Cardiac muscle cell (in vitro differentiated cells and primary cell): ENCODE results near the gene MSRB3. TPM values are rescaled to one million over a fixed set of nuclear protein-coding genes. Genes with fewer than 3 reads are reported as not detected.
"Not testable (repeated sequence)": the region's sequence is repeated elsewhere in the genome, so short reads cannot be mapped to it uniquely, and the experiment has no call there.

Experiments
- DNase-seq, 2 donors: peaks; one replicate each; pipeline versions ENCODE4 v3.0.0 to v3.0.0-alpha.2; 2010 to 2017; ENCODE audit warnings: low read depth in 1 of 2, low spot score in 1 of 2
- H3K27ac ChIP-seq: fragments of 200-600 bp; sonication (generic); 2 replicates; pipeline ENCODE4 v1.5.1; 2016
- H3K27me3 ChIP-seq: fragments of 200-600 bp; sonication (generic); 2 replicates; pipeline ENCODE4 v1.6.0; 2016; ENCODE audit warnings: control low read depth
- H3K36me3 ChIP-seq: fragments of 200-600 bp; sonication (generic); 2 replicates; pipeline ENCODE4 v1.5.1; 2016; ENCODE audit warnings: control low read depth
- H3K4me1 ChIP-seq: fragments of 200-600 bp; sonication (generic); 2 replicates; pipeline ENCODE4 v1.8.1; 2017; ENCODE audit warnings: low read depth, mild to moderate bottlenecking, mixed run types
- H3K4me3 ChIP-seq: fragments of 200-600 bp; sonication (generic); 2 replicates; pipeline ENCODE4 v1.5.1; 2016; ENCODE audit warnings: mild to moderate bottlenecking
- H3K9me3 ChIP-seq: fragments of 200-600 bp; sonication (generic); 2 replicates; pipeline ENCODE4 v1.5.1; 2017; ENCODE audit warnings: low read depth, mild to moderate bottlenecking, control low read depth
- CTCF ChIP-seq: IDR thresholded peaks from 2 replicates; pipeline ENCODE4 v1.5.1; 2012; ENCODE audit warnings: low read depth, mild to moderate bottlenecking, low read length
- polyA plus RNA-seq: library from polyadenylated mRNA; unstranded; fragments of >200 nt; fragmentation: Nextera tagmentation; extraction: Ambion mirVana; gene quantifications from 2 replicates; pipeline ENCODE4 v1.2.1, GENCODE V29; 2016
- total RNA-seq: library from RNA; depleted of rRNA; stranded (reverse); fragments of >200 nt; gene quantifications from 2 replicates; pipeline ENCODE4 v1.2.3, GENCODE V29; 2016

The MSRB3 gene
- total and polyA plus RNA-seq, 2 experiments from 2014 or later, result 41.0 to 72.4 TPM

- peak in 1 of 2 donors; percentile 32 for DNase-seq
- no peaks in the 10 kb centered on the region for H3K36me3 ChIP-seq
- TF ChIP-seq CTCF, result no peak
- H3K27ac ChIP-seq, result peak overlapping the region; percentile 100
- H3K27me3 ChIP-seq, result no peaks in the 10 kb centered on the region
- no peaks in the 10 kb centered on the region for H3K9me3 ChIP-seq
- H3K4me3 ChIP-seq, result peak overlapping the region; percentile 55
- H3K4me1 ChIP-seq, result peaks cover 6% of the 10 kb centered on the region
Observed at GRCh38 chr12:65277994-65278575, 398 bp upstream of the MSRB3 start.

- Histone ChIP-seq H3K27me3 (no peaks in the 10 kb centered on the region), H3K4me1 (peaks cover 6% of the 10 kb centered on the region), H3K36me3 (no peaks in the 10 kb centered on the region), H3K4me3 (peak overlapping the region; percentile 55), H3K9me3 (no peaks in the 10 kb centered on the region), H3K27ac (peak overlapping the region; percentile 100)
- DNase-seq, result peak in 1 of 2 donors; percentile 47
- TF ChIP-seq CTCF, result no peak
Observed at GRCh38 chr12:65279369-65280112, 1.1 kb downstream of the MSRB3 start.

GRCh38 chr12:65280306-65280705, 1.8 kb downstream of the MSRB3 start:
- Histone ChIP-seq H3K9me3 (no peaks in the 10 kb centered on the region), H3K27me3 (no peaks in the 10 kb centered on the region), H3K36me3 (peaks cover 4% of the 10 kb centered on the region), H3K4me3 (peak overlapping the region; percentile 55), H3K27ac (no peak overlapping the region), H3K4me1 (peaks cover 6% of the 10 kb centered on the region)
- TF ChIP-seq CTCF, result no peak
- peak in 1 of 2 donors; percentile 44 for DNase-seq

GRCh38 chr12:65282840-65283239, 4.4 kb downstream of the MSRB3 start:
- Histone ChIP-seq H3K9me3 (no peaks in the 10 kb centered on the region), H3K27me3 (no peaks in the 10 kb centered on the region), H3K4me3 (no peak overlapping the region), H3K36me3 (peaks cover 4% of the 10 kb centered on the region), H3K4me1 (peaks cover 6% of the 10 kb centered on the region), H3K27ac (no peak overlapping the region)
- DNase-seq, result no peak
- TF ChIP-seq CTCF, result no peak

GRCh38 chr12:65285532-65285931, 7.0 kb downstream of the MSRB3 start:
- DNase-seq, H3K36me3 ChIP-seq, H3K4me3 ChIP-seq, H3K9me3 ChIP-seq, H3K27me3 ChIP-seq, H3K27ac ChIP-seq, H3K4me1 ChIP-seq: not testable (repeated sequence)

- no peak for TF ChIP-seq CTCF
- Histone ChIP-seq H3K9me3 (no peaks in the 10 kb centered on the region), H3K4me1 (no peaks in the 10 kb centered on the region), H3K36me3 (peaks cover 4% of the 10 kb centered on the region), H3K27ac (no peak overlapping the region), H3K27me3 (no peaks in the 10 kb centered on the region), H3K4me3 (no peak overlapping the region)
- no peak for DNase-seq
Observed at GRCh38 chr12:65287426-65287825, 8.9 kb downstream of the MSRB3 start.
